CD4-positive, alpha-beta memory T cell (primary cell): ENCODE data around the gene RELT. TPM values are rescaled to one million over a fixed set of nuclear protein-coding genes. Genes with fewer than 3 reads are reported as not detected.
A peak's percentile ranks its signal among the peaks of the same experiment; 100 is the strongest.
"Not testable (repeated sequence)": the region's sequence is repeated elsewhere in the genome, so short reads cannot be mapped to it uniquely, and the experiment has no call there.

Source experiments
- CTCF ChIA-PET: fragments of 350-600 bp; sonication (Branson Sonifier 250); formaldehyde crosslinking; loops from one replicate; lab custom pipeline; 2021; ENCODE audit warnings: inconsistent platforms; ENCODE audit not compliant: partially characterized antibody; lab: Charles Lee
- POLR2A ChIA-PET: fragments of 350-600 bp; sonication (Branson Sonifier 250); formaldehyde crosslinking; loops from one replicate; lab custom pipeline; 2021; ENCODE audit not compliant: partially characterized antibody; lab: Charles Lee
- DNase-seq, 5 donors: peaks; one replicate each; pipeline versions ENCODE4 v3.0.0 to v3.0.0-alpha.2; 2020 to 2022; ENCODE audit warnings: mixed read lengths in 1 of 5
- H3K27ac ChIP-seq: one replicate; pipeline ENCODE4 v1.7.0; 2013; ENCODE audit warnings: low read depth, low read length
- H3K27me3 ChIP-seq: 2 replicates; pipeline ENCODE4 v1.7.0; 2013; ENCODE audit warnings: mild to moderate bottlenecking, low read length, moderate library complexity; ENCODE audit not compliant: insufficient read depth
- H3K36me3 ChIP-seq: 2 replicates; pipeline ENCODE4 v1.7.0; 2013; ENCODE audit warnings: mild to moderate bottlenecking, low read length, moderate library complexity; ENCODE audit not compliant: insufficient read depth
- H3K4me1 ChIP-seq: 2 replicates; pipeline ENCODE4 v1.7.0; 2013; ENCODE audit warnings: mild to moderate bottlenecking, low read length, moderate library complexity; ENCODE audit not compliant: insufficient read depth
- H3K4me3 ChIP-seq, 2 donors: one replicate each; pipeline ENCODE4 v1.7.0; 2013; ENCODE audit warnings: low read length in 2 of 2, mild to moderate bottlenecking in 1 of 2
- H3K9me3 ChIP-seq, 2 donors: one replicate each; pipeline ENCODE4 v1.7.0; 2013; ENCODE audit warnings: low read length in 2 of 2, control low read depth in 1 of 2; ENCODE audit not compliant: control insufficient read depth in 1 of 2
- H3K27ac Mint-ChIP-seq, 7 donors: one replicate each; pipeline ENCODE4 v1.8.0; 2020 to 2021; ENCODE audit warnings: mixed read lengths in 7 of 7, mild to moderate bottlenecking in 6 of 7, inconsistent platforms in 3 of 7, moderate library complexity in 3 of 7
- H3K27me3 Mint-ChIP-seq, 2 donors: one replicate each; pipeline ENCODE4 v1.8.0; 2020 to 2021; ENCODE audit warnings: mixed read lengths in 2 of 2
- H3K36me3 Mint-ChIP-seq, 2 donors: one replicate each; pipeline ENCODE4 v1.8.0; 2020 to 2021; ENCODE audit warnings: mixed read lengths in 2 of 2, inconsistent platforms in 1 of 2, mild to moderate bottlenecking in 1 of 2
- H3K4me1 Mint-ChIP-seq, 4 donors: one replicate each; pipeline ENCODE4 v1.8.0; 2020 to 2021; ENCODE audit warnings: mixed read lengths in 4 of 4, mild to moderate bottlenecking in 1 of 4
- H3K4me3 Mint-ChIP-seq, 8 donors: one replicate each; pipeline ENCODE4 v1.8.0; 2020 to 2021; ENCODE audit warnings: mixed read lengths in 8 of 8, mild to moderate bottlenecking in 7 of 8, moderate library complexity in 6 of 8, inconsistent platforms in 3 of 8
- H3K9me3 Mint-ChIP-seq, 8 donors: one replicate each; pipeline ENCODE4 v1.8.0; 2020 to 2021; ENCODE audit warnings: mixed read lengths in 8 of 8, mild to moderate bottlenecking in 5 of 8, inconsistent platforms in 3 of 8, moderate library complexity in 1 of 8
- intact Hi-C: fragments of 100-400 bp; cut with micrococcal nuclease; formaldehyde crosslinking; loops from one replicate; pipeline ENCODE4 v1.15.1; 2023
- polyA plus RNA-seq, 2 donors: library from polyadenylated mRNA; unstranded; fragments of 300-500 nt; fragmentation: Illumina TruSeq; gene quantifications; one replicate each; pipeline ENCODE4 v1.2.3, GENCODE V29; 2021
- total RNA-seq, 2 experiments: library from RNA; stranded (reverse); gene quantifications; one replicate each; pipeline ENCODE4 v1.2.3, GENCODE V29; 2021

The RELT gene
- total and polyA plus RNA-seq, 4 experiments from 2014 or later: 2.2 to 12.9 (median 8.6) TPM

DNA sequence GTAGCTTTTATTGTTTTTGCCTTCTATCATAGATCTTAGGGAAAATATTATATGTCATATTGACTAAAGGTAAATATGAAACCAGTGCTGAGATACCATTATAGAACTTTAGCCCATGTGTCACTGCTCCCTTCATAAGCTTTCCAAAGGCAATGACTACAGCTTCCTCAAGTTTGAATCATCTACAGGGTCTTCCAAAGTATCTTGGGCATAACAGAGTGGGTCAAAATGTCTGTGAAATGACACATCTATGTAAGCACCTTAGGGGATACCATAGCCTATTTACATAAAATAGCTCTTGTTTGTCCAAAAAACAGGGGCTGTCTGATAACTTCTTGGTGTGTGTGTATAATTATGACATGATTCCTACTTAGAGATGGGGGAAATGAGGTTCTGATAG is 52.5 kb downstream of the RELT start:
- intact Hi-C loops: no loop called here
- no peak for DNase-seq
- no peak overlapping the region for H3K4me3 Mint-ChIP-seq
- no peaks in the 10 kb centered on the region for H3K36me3 ChIP-seq
- no peaks in the 10 kb centered on the region for H3K9me3 Mint-ChIP-seq
- H3K4me3 ChIP-seq: no peak overlapping the region
- H3K27ac Mint-ChIP-seq: no peak overlapping the region
- H3K27me3 Mint-ChIP-seq: no peaks in the 10 kb centered on the region
- H3K4me1 Mint-ChIP-seq: peaks cover 0 to 2% (median under 1%) of the 10 kb centered on the region in 4 donors
- H3K9me3 ChIP-seq: no peaks in the 10 kb centered on the region
- H3K27me3 ChIP-seq: no peaks in the 10 kb centered on the region
- CTCF ChIA-PET: interaction anchor here (1.2 kb wide), 1 partner anchor 170 kb away, joined by 3 read pairs; no protein-coding TSS in a partner anchor
- POLR2A ChIA-PET: no interaction called here
- H3K27ac ChIP-seq: no peak overlapping the region
- peaks cover 9% of the 10 kb centered on the region in 2 donors for H3K36me3 Mint-ChIP-seq
- no peaks in the 10 kb centered on the region for H3K4me1 ChIP-seq

GRCh38 chr11:73429121-73429750 is 53.0 kb downstream of the RELT start:
- CTCF ChIA-PET: no interaction called here

DNA sequence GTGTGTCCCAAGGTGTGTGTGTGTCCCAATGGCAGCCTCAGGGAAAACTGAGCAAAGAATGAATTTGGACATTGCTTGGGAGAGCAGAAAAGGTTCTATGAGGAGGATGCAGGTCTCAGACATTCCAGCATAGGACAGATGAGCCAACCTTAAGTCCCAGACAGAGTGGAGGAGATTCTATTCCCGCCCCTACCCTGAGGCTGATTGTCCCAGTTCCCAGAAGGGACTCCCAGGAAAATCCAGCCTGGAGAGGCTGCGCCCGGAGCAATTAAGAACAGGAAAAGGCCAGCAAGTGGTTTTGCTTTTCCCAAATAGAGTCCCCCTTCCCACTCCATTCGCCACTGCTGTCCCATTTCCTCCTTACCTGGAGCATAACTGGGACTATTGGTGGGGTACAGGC is 54.1 kb downstream of the RELT start:
- Histone ChIP-seq H3K9me3 (no peaks in the 10 kb centered on the region), H3K36me3 (no peaks in the 10 kb centered on the region), H3K27me3 (no peaks in the 10 kb centered on the region), H3K27ac (no peak overlapping the region), H3K4me3 (no peak overlapping the region), H3K4me1 (no peaks in the 10 kb centered on the region)
- no peak overlapping the region for H3K4me3 Mint-ChIP-seq
- H3K27me3 Mint-ChIP-seq: no peaks in the 10 kb centered on the region
- peak overlapping the region in 1 of 7 donors; percentile 35 for H3K27ac Mint-ChIP-seq
- ChIA-PET CTCF (no interaction called here), POLR2A (no interaction called here)
- no peaks in the 10 kb centered on the region for H3K9me3 Mint-ChIP-seq
- no peak for DNase-seq
- peaks cover 0 to 2% (median under 1%) of the 10 kb centered on the region in 4 donors for H3K4me1 Mint-ChIP-seq
- intact Hi-C loops: no loop called here
- H3K36me3 Mint-ChIP-seq: peaks cover 9% of the 10 kb centered on the region in 2 donors

More at GRCh38 chr11:73429121-73429750, 53.0 kb downstream of the RELT start:
- Mint-ChIP-seq H3K4me3 (no peak overlapping the region), H3K36me3 (peaks cover 9% of the 10 kb centered on the region in 2 donors), H3K27ac (peak overlapping the region in 1 of 7 donors; percentile 63), H3K27me3 (no peaks in the 10 kb centered on the region), H3K9me3 (no peaks in the 10 kb centered on the region), H3K4me1 (peaks cover 0 to 2% (median under 1%) of the 10 kb centered on the region in 4 donors)
- H3K4me1 ChIP-seq: no peaks in the 10 kb centered on the region
- no peaks in the 10 kb centered on the region for H3K27me3 ChIP-seq
- intact Hi-C loops: no loop called here
- H3K27ac ChIP-seq: no peak overlapping the region
- H3K36me3 ChIP-seq: no peaks in the 10 kb centered on the region
- DNase-seq: no peak
- H3K4me3 ChIP-seq: no peak overlapping the region
- H3K9me3 ChIP-seq: no peaks in the 10 kb centered on the region
- POLR2A ChIA-PET: no interaction called here

DNA sequence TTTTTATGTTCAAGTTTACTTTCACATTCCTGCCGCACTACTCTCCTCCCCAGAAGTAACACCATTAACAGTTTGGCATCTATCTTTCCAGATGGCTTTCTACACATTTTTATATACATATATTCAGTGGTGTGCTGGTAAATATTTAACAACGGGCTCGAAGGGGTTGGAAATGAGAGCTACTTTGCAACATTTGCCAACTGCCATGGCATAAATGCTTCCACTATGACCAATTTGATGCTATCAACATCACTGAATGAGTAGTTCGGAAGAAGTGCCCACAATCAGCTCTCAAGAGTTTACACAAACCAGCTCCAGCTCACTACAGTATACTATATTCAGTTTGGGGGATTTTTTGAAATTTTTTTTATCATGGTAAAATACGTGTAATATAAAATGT is 55.2 kb downstream of the RELT start:
- H3K9me3 ChIP-seq: no peaks in the 10 kb centered on the region
- Mint-ChIP-seq H3K27ac (no peak overlapping the region), H3K36me3 (peaks cover 9% of the 10 kb centered on the region in 2 donors), H3K9me3 (no peaks in the 10 kb centered on the region), H3K4me1 (peaks cover 0 to 2% (median under 1%) of the 10 kb centered on the region in 4 donors), H3K27me3 (no peaks in the 10 kb centered on the region), H3K4me3 (no peak overlapping the region)
- CTCF ChIA-PET: no interaction called here
- no peak overlapping the region for H3K4me3 ChIP-seq
- no peaks in the 10 kb centered on the region for H3K4me1 ChIP-seq
- H3K27ac ChIP-seq: no peak overlapping the region
- POLR2A ChIA-PET: no interaction called here
- H3K27me3 ChIP-seq: no peaks in the 10 kb centered on the region
- no peaks in the 10 kb centered on the region for H3K36me3 ChIP-seq
- intact Hi-C loops: no loop called here
- no peak for DNase-seq

DNA sequence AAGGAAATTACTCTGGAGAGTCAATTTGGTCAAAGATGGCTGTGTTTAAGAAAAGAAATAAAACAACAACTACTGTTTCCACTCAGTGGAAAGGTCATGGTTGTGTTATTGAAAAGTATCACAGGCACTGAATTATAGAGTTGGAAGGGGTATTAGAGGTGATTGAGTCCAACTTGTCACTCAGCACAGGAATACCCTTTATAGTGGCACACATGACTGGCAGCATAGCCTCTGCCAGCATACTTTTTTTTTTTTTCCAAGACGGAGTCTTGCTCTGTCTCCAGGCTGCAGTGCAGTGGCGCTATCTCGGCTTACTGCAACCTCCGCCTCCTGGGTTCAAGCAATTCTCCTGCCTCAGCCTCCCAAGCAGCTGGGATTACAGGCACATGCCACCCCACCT is 60.7 kb downstream of the RELT start:
- intact Hi-C loops, H3K27me3 Mint-ChIP-seq, H3K9me3 ChIP-seq, H3K27ac ChIP-seq, H3K4me1 Mint-ChIP-seq, CTCF ChIA-PET, H3K4me1 ChIP-seq, DNase-seq, H3K27me3 ChIP-seq, H3K9me3 Mint-ChIP-seq, H3K4me3 ChIP-seq, POLR2A ChIA-PET, H3K4me3 Mint-ChIP-seq, H3K27ac Mint-ChIP-seq, H3K36me3 ChIP-seq: not testable (repeated sequence)
- H3K36me3 Mint-ChIP-seq: peaks cover 6 to 14% of the 10 kb centered on the region in 2 donors

- CTCF ChIA-PET: no interaction called here
- peaks cover 0 to 3% (median 0%) of the 10 kb centered on the region in 4 donors for H3K4me1 Mint-ChIP-seq
- no peak overlapping the region for H3K4me3 Mint-ChIP-seq
- no peak overlapping the region for H3K4me3 ChIP-seq
- H3K9me3 ChIP-seq: no peaks in the 10 kb centered on the region
- no peak overlapping the region for H3K27ac ChIP-seq
- intact Hi-C loops: no loop called here
- H3K27me3 ChIP-seq: no peaks in the 10 kb centered on the region
- H3K9me3 Mint-ChIP-seq: no peaks in the 10 kb centered on the region
- POLR2A ChIA-PET: no interaction called here
- H3K36me3 Mint-ChIP-seq: peaks cover 6 to 14% of the 10 kb centered on the region in 2 donors
- no peak overlapping the region for H3K27ac Mint-ChIP-seq
- no peaks in the 10 kb centered on the region for H3K4me1 ChIP-seq
- no peak for DNase-seq
- H3K27me3 Mint-ChIP-seq: no peaks in the 10 kb centered on the region
- no peaks in the 10 kb centered on the region for H3K36me3 ChIP-seq
Observed at GRCh38 chr11:73439002-73439843, 63.0 kb downstream of the RELT start.

DNA sequence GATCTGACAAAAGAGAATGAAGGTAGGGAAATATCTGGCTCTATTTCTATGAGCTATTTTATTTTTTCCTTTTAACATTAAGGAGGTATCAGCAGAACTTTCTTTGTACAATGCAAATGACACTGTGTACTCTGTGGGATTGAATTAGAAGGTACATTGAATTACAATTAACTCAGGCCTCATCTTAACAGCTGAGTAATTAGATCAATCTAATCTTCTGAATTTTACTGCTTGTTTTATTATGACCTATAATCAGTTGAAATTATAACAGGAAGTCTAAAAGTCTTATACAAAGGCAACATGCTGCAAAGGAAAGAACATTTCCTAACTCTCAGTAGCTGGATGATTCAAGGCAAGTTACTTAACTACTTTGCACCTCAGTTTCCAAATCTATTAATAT is 69.8 kb downstream of the RELT start:
- DNase-seq: no peak
- no peaks in the 10 kb centered on the region for H3K27me3 Mint-ChIP-seq
- H3K4me1 Mint-ChIP-seq: peaks cover 0 to 10% (median 4%) of the 10 kb centered on the region in 4 donors
- H3K9me3 ChIP-seq: no peaks in the 10 kb centered on the region
- no peaks in the 10 kb centered on the region for H3K36me3 ChIP-seq
- H3K4me1 ChIP-seq: no peaks in the 10 kb centered on the region
- no peak overlapping the region for H3K27ac Mint-ChIP-seq
- POLR2A ChIA-PET: no interaction called here
- no peak overlapping the region for H3K4me3 Mint-ChIP-seq
- no peak overlapping the region for H3K27ac ChIP-seq
- no peak overlapping the region for H3K4me3 ChIP-seq
- H3K9me3 Mint-ChIP-seq: no peaks in the 10 kb centered on the region
- CTCF ChIA-PET: interaction anchor here (0.6 to 1.6 kb wide), 2 partner anchors 13 to 95 kb away, joined by 3 to 4 read pairs; no protein-coding TSS in a partner anchor
- H3K27me3 ChIP-seq: no peaks in the 10 kb centered on the region
- intact Hi-C loops: no loop called here
- H3K36me3 Mint-ChIP-seq: peaks cover 5 to 6% of the 10 kb centered on the region in 2 donors
